Thyroid gland (tissue), 4 donors: ENCODE data around the gene MAP3K12. TPM values are rescaled to one million over a fixed set of nuclear protein-coding genes. Genes with fewer than 3 reads are reported as not detected.
A peak's percentile ranks its signal among the peaks of the same experiment; 100 is the strongest.

Experiments used
- DNase-seq, 2 donors: peaks; one replicate each; pipeline ENCODE4 v3.0.0-alpha.2; 2019
- H3K27ac ChIP-seq, 3 donors: fragments of 200-600 bp; sonication (generic); 1 replicate in 2 of 3; 2 replicates in 1 of 3; pipeline ENCODE4 v1.5.1; 2016 to 2019; ENCODE audit warnings: mild to moderate bottlenecking in 1 of 3, moderate library complexity in 1 of 3
- H3K27me3 ChIP-seq: fragments of 200-600 bp; sonication (generic); one replicate; pipeline ENCODE4 v1.5.1; 2019
- H3K36me3 ChIP-seq, 2 donors: fragments of 200-600 bp; sonication (generic); one replicate each; pipeline ENCODE4 v1.5.1; 2016 to 2019
- H3K4me1 ChIP-seq, 2 donors: fragments of 200-600 bp; sonication (generic); one replicate each; pipeline ENCODE4 v1.5.1; 2017 to 2019
- H3K4me3 ChIP-seq, 3 donors: fragments of 200-600 bp; sonication (generic); replicated peaks in 1 of 3; 1 replicate in 2 of 3; 2 replicates in 1 of 3; pipeline ENCODE4 v1.5.1; 2016; ENCODE audit warnings: mild to moderate bottlenecking in 1 of 3
- H3K9me3 ChIP-seq: fragments of 200-600 bp; sonication (generic); one replicate; pipeline ENCODE4 v1.5.1; 2017
- POLR2A ChIP-seq, 2 donors: fragments of 450-650 bp; IDR thresholded peaks; one replicate each; pipeline ENCODE4 v1.6.1; 2017; ENCODE audit warnings: antibody characterized with exemption in 2 of 2, mild to moderate bottlenecking in 2 of 2, moderate library complexity in 1 of 2
- WGBS, 2 donors: methylation state at CpG; one replicate each; pipeline ENCODE4 v1.1.5; 2017; 5-methylcytosine and 5-hydroxymethylcytosine counted together
- intact Hi-C: fragments of 100-400 bp; cut with DNase I; formaldehyde crosslinking; loops from one replicate; pipeline ENCODE4 v1.15.1; 2023
- total RNA-seq, 4 donors: library from RNA; depleted of rRNA; stranded (reverse); fragments of >200 nt; gene quantifications; one replicate each; pipeline ENCODE4 v1.2.3, GENCODE V29; 2016
- TF ChIP-seq, protein P1 (sequence below), 6 experiments: fragments of 200-600 bp in 3 of 6; fragments of 450-650 bp in 3 of 6; sonication (generic) in 3 of 6; IDR thresholded peaks; one replicate each; pipeline ENCODE4 v1.5.1; 2016 to 2019; ENCODE audit warnings: antibody characterized with exemption in 6 of 6, mild to moderate bottlenecking in 2 of 6, inconsistent platforms in 1 of 6, moderate library complexity in 1 of 6

Gene MAP3K12
- total RNA-seq, 4 donors from 2014 or later = 5.2 to 12.9 (median 10.6) TPM

- no peaks in the 10 kb centered on the region for H3K36me3 ChIP-seq
- WGBS, 2 donors = 29% methylated on average over 11 of the region's 11 CpGs
- H3K27ac ChIP-seq = peak overlapping the region; percentile 85 to 93 (median 91)
- H3K27me3 ChIP-seq = no peaks in the 10 kb centered on the region
- H3K4me3 ChIP-seq = peak overlapping the region in 1 of 3 donors; percentile 55
- TF ChIP-seq, protein P1, sequence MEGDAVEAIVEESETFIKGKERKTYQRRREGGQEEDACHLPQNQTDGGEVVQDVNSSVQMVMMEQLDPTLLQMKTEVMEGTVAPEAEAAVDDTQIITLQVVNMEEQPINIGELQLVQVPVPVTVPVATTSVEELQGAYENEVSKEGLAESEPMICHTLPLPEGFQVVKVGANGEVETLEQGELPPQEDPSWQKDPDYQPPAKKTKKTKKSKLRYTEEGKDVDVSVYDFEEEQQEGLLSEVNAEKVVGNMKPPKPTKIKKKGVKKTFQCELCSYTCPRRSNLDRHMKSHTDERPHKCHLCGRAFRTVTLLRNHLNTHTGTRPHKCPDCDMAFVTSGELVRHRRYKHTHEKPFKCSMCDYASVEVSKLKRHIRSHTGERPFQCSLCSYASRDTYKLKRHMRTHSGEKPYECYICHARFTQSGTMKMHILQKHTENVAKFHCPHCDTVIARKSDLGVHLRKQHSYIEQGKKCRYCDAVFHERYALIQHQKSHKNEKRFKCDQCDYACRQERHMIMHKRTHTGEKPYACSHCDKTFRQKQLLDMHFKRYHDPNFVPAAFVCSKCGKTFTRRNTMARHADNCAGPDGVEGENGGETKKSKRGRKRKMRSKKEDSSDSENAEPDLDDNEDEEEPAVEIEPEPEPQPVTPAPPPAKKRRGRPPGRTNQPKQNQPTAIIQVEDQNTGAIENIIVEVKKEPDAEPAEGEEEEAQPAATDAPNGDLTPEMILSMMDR (IDR thresholded peaks at IDR 0.05) = no peak
- TF ChIP-seq POLR2A (IDR thresholded peaks at IDR 0.05) = no peak
- intact Hi-C loops = no loop called here
- no peaks in the 10 kb centered on the region for H3K9me3 ChIP-seq
- peaks cover 21 to 32% of the 10 kb centered on the region in 2 donors for H3K4me1 ChIP-seq
- DNase-seq = no peak
Observed at GRCh38 chr12:53493610-53494391, 5.5 kb downstream of the MAP3K12 start.

DNA sequence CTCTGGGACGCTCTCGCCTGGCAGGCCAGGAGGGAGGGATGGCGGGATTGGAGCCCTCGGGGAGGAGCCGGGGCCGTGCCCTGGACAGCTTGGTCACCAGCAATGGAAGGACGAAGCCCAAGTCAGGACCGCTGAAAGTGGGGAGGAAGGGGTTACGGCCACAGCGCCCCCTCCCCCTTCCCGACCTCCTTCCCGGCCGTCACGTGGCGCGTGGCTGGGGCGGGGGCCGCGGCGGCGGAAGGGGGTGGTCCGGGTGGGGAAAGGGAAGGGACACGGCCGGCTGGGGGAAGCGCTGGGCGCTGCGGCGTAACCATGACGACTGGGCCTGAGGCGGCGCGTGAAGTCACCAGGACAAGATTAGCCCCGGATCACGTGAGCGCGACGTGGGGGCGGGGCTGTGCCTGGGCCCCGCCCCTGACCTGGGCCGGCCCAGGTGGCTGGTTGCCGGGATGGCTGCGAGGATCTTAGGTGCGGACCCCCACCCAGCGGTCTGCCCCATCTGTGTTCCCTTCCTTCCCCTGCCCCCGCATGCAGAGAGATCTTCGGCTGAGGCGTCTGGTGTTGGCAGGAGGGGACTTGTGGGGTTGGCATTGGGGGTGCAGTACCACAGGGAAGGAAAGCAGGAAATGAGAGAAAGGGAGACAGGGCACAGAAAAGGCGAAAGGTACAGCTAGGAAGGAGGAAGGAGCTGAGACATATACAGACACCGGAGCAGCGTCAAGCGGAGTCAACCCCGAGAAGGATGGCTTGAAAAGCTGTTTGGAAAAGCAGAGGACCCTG is 6.2 kb downstream of the MAP3K12 start:
- Histone ChIP-seq H3K27ac (peak overlapping the region; percentile 85 to 93 (median 91)), H3K36me3 (no peaks in the 10 kb centered on the region), H3K9me3 (no peaks in the 10 kb centered on the region), H3K27me3 (no peaks in the 10 kb centered on the region), H3K4me3 (peak overlapping the region in 2 of 3 donors; percentile 44 to 55), H3K4me1 (peaks cover 21 to 28% of the 10 kb centered on the region in 2 donors)
- TF ChIP-seq, protein P1 (IDR thresholded peaks at IDR 0.05) = no peak
- peak; percentile 52 to 87 for TF ChIP-seq POLR2A (IDR thresholded peaks at IDR 0.05)
- DNase-seq = peak; percentile 96 to 97
- WGBS, 2 donors = 2 to 3% methylated on average over 12 to 14 of the region's 52 CpGs
- intact Hi-C loops = no loop called here

GRCh38 chr12:53492188-53492587 is 7.1 kb downstream of the MAP3K12 start:
- intact Hi-C loops = no loop called here
- TF ChIP-seq, protein P1 (IDR thresholded peaks at IDR 0.05) = no peak
- TF ChIP-seq POLR2A (IDR thresholded peaks at IDR 0.05) = no peak
- peak; percentile 50 to 55 for DNase-seq
- Histone ChIP-seq H3K27ac (peak overlapping the region; percentile 85 to 93 (median 91)), H3K27me3 (no peaks in the 10 kb centered on the region), H3K9me3 (no peaks in the 10 kb centered on the region), H3K4me1 (peaks cover 21 to 28% of the 10 kb centered on the region in 2 donors), H3K36me3 (no peaks in the 10 kb centered on the region), H3K4me3 (peak overlapping the region in 1 of 3 donors; percentile 55)
- 41 to 42% methylated on average over 20 of the region's 20 CpGs for WGBS, 2 donors

GRCh38 chr12:53489242-53489864 is 9.9 kb downstream of the MAP3K12 start:
- Histone ChIP-seq H3K36me3 (peaks cover 3 to 4% of the 10 kb centered on the region in 2 donors), H3K27ac (no peak overlapping the region), H3K4me3 (no peak overlapping the region), H3K9me3 (no peaks in the 10 kb centered on the region), H3K27me3 (no peaks in the 10 kb centered on the region), H3K4me1 (peaks cover 15 to 20% of the 10 kb centered on the region in 2 donors)
- WGBS, 2 donors = 93 to 97% methylated on average over 5 of the region's 5 CpGs
- DNase-seq = no peak
- intact Hi-C loops = no loop called here
- TF ChIP-seq, protein P1 (IDR thresholded peaks at IDR 0.05) = no peak
- no peak for TF ChIP-seq POLR2A (IDR thresholded peaks at IDR 0.05)
